Measurements from ENCODE around the gene GRAMD2A. TPM values are rescaled to one million over a fixed set of nuclear protein-coding genes. Genes with fewer than 3 reads are reported as not detected.

GRAMD2A gene
- total RNA-seq, 4 donors from 2014 or later = 0.67 to 4.1 TPM; not detected in 2

DNA sequence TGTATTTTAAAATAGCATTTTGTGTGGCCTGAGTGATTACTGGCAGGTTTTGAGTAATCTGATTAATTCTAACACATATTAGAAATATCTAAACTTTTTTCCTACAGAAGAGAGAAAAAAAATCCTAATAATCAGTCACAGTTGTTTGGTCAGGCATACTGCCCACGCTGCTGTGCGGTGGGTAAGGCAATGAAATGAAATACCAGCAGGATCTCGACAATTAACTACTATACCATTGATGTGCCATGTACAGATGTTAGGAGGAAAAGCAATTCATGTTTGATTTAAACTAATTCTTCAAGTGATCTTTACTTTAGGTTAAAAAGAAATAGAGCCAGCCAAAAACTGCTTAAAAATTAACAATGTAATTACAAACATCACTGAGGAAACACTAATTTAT lies 5.2 kb downstream of the GRAMD2A start:
- no peaks in the 10 kb centered on the region for H3K9me3 ChIP-seq
- no peak overlapping the region for H3K4me3 ChIP-seq
- H3K27ac ChIP-seq = no peak overlapping the region
- H3K36me3 ChIP-seq = no peaks in the 10 kb centered on the region
- H3K27me3 ChIP-seq = peaks cover 0 to 10% of the 10 kb centered on the region in 2 donors
- intact Hi-C loops (cut with DNase I; ENCODE audit: low total_unique reads) = no loop called here
- H3K4me1 ChIP-seq = peaks cover 0 to 5% of the 10 kb centered on the region in 2 donors
- no peak for DNase-seq
- TF ChIP-seq, protein P1, sequence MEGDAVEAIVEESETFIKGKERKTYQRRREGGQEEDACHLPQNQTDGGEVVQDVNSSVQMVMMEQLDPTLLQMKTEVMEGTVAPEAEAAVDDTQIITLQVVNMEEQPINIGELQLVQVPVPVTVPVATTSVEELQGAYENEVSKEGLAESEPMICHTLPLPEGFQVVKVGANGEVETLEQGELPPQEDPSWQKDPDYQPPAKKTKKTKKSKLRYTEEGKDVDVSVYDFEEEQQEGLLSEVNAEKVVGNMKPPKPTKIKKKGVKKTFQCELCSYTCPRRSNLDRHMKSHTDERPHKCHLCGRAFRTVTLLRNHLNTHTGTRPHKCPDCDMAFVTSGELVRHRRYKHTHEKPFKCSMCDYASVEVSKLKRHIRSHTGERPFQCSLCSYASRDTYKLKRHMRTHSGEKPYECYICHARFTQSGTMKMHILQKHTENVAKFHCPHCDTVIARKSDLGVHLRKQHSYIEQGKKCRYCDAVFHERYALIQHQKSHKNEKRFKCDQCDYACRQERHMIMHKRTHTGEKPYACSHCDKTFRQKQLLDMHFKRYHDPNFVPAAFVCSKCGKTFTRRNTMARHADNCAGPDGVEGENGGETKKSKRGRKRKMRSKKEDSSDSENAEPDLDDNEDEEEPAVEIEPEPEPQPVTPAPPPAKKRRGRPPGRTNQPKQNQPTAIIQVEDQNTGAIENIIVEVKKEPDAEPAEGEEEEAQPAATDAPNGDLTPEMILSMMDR (IDR thresholded peaks at IDR 0.05) = no peak
- no peak for TF ChIP-seq POLR2A (IDR thresholded peaks at IDR 0.05)

DNA sequence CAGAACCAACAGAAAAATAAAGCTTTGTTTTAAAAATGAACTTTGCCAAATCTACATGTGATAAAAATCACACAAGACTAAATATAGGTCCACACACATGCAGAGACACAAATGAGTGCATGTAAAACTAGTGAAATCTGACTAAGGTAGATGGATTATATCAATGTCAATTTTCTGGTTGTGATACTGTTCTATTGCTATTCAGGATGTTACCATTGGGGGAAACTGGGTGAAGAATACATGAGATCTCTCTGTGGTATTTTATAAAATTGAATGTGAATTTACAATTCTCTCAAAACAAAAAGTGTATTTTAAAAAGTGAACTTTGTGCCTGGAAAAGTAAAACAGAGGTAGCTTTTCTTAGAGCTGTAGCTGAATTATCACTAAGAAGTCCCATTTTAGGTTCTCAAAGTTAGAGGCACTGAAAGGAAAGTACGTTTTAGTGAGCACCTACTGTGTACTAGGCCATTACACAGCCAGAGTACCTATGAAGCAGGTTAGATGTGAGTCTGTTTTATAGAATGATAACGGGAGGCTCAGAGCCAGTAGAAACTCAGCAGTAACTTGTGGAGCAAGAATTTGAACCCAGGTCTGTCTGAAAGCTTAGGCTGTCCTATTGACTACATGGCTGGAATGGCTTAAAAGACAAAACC lies 8.2 kb downstream of the GRAMD2A start:
- H3K27ac ChIP-seq = no peak overlapping the region
- H3K27me3 ChIP-seq = peaks cover 0 to 6% of the 10 kb centered on the region in 2 donors
- H3K4me3 ChIP-seq = no peak overlapping the region
- peaks cover 0 to 2% of the 10 kb centered on the region in 2 donors for H3K4me1 ChIP-seq
- DNase-seq = no peak
- no peaks in the 10 kb centered on the region for H3K36me3 ChIP-seq
- TF ChIP-seq, protein P1 (IDR thresholded peaks at IDR 0.05) = no peak
- no peak for TF ChIP-seq POLR2A (IDR thresholded peaks at IDR 0.05)
- no peaks in the 10 kb centered on the region for H3K9me3 ChIP-seq
- intact Hi-C loops (cut with DNase I; ENCODE audit: low total_unique reads) = no loop called here

DNA sequence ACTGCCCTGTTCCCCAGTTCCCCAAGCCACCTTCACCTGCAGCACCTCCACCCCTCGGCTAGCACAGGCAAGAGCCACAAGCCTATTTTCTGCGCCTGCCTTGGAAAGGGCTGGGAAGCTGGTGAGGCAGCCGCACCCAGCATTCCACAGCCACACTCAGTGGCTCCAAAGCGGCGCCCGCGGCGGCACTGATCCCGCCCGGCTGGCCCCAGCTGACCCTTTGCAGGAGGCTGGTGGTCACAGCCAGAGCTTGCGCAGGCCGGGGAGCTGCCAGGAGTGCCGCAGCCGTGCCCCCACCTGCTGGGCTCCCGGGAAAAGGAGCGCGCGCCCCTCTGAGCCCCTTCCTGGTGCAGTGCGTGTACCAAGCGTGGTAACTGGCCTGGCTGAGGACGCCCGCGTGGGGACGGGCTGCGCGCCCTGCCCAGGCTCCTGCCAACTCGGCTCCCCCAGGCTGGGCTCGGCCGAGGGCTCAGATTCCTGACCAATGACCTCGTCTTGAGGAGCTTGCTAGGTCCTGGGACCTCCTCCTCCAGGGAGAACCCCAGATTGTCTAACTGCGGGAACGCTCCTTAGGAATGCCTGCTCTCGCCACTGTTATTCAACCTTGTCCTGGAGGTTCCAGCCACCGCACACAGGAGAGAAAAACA lies 13.3 kb downstream of the GRAMD2A start:
- no peak overlapping the region for H3K27ac ChIP-seq
- H3K36me3 ChIP-seq = no peaks in the 10 kb centered on the region
- H3K4me1 ChIP-seq = peaks cover 0 to 7% of the 10 kb centered on the region in 2 donors
- peak in 1 of 2 donors; percentile 20 for TF ChIP-seq POLR2A (IDR thresholded peaks at IDR 0.05)
- TF ChIP-seq, protein P1 (IDR thresholded peaks at IDR 0.05) = no peak
- peaks cover 0 to 22% of the 10 kb centered on the region in 2 donors for H3K27me3 ChIP-seq
- H3K4me3 ChIP-seq = no peak overlapping the region
- intact Hi-C loops (cut with DNase I; ENCODE audit: low total_unique reads) = no loop called here
- no peaks in the 10 kb centered on the region for H3K9me3 ChIP-seq
- DNase-seq = no peak

DNA sequence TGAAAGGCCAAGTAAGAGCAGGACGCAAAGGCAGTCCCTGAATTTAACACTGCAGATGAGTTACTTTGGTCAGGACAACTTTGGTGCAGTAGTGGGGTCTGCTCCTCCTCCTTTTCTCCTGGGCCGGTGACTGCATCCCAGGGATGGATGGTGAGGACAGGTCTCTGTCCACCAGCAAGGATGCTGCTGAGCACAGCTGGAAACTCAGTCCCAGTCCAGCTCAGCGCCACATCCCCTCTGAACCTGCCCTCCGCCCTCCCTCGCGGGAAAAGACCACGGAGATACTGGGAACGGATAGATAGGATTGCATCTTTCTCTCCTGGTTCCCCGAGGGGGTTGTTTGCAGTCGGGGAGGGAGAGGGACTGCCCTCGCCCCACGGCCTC lies 13.8 kb downstream of the GRAMD2A start:
- intact Hi-C loops (cut with DNase I; ENCODE audit: low total_unique reads) = no loop called here
- no peak for DNase-seq
- Histone ChIP-seq H3K9me3 (no peaks in the 10 kb centered on the region), H3K27ac (no peak overlapping the region), H3K36me3 (no peaks in the 10 kb centered on the region), H3K4me3 (no peak overlapping the region), H3K27me3 (peaks cover 0 to 22% of the 10 kb centered on the region in 2 donors), H3K4me1 (peaks cover 0 to 7% of the 10 kb centered on the region in 2 donors)
- TF ChIP-seq, protein P1 (IDR thresholded peaks at IDR 0.05) = no peak
- TF ChIP-seq POLR2A (IDR thresholded peaks at IDR 0.05) = no peak

DNA sequence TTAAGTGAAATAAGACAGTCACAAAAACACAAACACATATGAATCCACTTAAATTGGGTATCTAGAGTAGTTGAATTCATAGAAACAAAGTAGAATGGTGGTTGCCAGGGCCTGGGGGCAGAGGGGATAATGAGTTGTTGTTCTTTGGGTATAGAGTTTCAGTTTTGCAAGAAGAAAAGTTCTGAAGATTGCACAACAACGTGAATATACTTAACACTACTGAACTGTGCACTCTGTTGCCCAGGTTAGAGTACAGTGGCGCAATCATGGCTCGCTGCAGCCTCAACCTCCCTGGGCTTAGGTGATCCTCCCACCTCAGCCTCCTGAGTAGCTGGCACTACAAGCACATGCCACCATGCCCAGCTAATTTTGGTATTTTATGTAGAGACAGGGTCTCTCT lies 14.9 kb downstream of the GRAMD2A start:
- Histone ChIP-seq H3K27me3 (peaks cover 0 to 22% of the 10 kb centered on the region in 2 donors), H3K4me1 (peaks cover 0 to 7% of the 10 kb centered on the region in 2 donors), H3K36me3 (no peaks in the 10 kb centered on the region), H3K4me3 (no peak overlapping the region), H3K27ac (no peak overlapping the region), H3K9me3 (no peaks in the 10 kb centered on the region)
- no peak for DNase-seq
- intact Hi-C loops (cut with DNase I; ENCODE audit: low total_unique reads) = no loop called here
- no peak for TF ChIP-seq POLR2A (IDR thresholded peaks at IDR 0.05)
- TF ChIP-seq, protein P1 (IDR thresholded peaks at IDR 0.05) = no peak

All from uterus (tissue), 4 donors.